ENCODE results near the gene FBP1. TPM values are rescaled to one million over a fixed set of nuclear protein-coding genes. Genes with fewer than 3 reads are reported as not detected.

Gene FBP1
- total and polyA plus RNA-seq, 12 donors: 2.1 to 61.1 (median 33.9) TPM

DNA sequence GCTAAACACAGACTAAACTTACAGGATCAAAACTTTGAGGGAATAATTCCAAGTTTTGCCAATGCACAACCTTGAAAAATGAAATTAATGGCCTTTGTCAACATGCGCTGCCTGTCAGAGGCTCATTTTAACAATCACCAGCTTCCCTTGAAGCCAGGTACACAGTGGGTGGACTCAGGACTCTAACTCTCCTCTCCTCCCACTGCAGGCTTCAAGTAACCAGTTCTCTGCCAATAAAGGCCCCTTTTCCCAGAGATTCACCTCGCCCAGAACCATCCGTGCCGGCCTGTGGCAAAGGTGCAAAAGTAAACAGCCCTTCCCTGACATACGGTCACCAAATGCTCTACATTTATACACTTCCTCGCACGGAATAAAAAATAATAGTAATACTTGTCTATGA lies 27.2 kb downstream of the FBP1 start:
- peaks cover 0 to 7% of the 10 kb centered on the region in 2 donors for H3K4me1 ChIP-seq (replicated peaks in 1 of 2)
- H3K9me3 ChIP-seq (replicated peaks in 1 of 3): no peaks in the 10 kb centered on the region
- no peaks in the 10 kb centered on the region for H3K27me3 ChIP-seq
- peak in 1 of 7 donors; percentile 7 for DNase-seq
- WGBS, 4 donors: 37 to 50% (median 47%) methylated on average over 7 of the region's 7 CpGs
- no peak overlapping the region for H3K27ac ChIP-seq
- H3K4me3 ChIP-seq: no peak overlapping the region
- TF ChIP-seq CTCF (IDR thresholded peaks at IDR 0.05): no peak
- TF ChIP-seq POLR2A (IDR thresholded peaks at IDR 0.05): no peak
- H3K36me3 ChIP-seq (replicated peaks in 1 of 2): no peaks in the 10 kb centered on the region
- intact Hi-C loops (cut with DNase I): no loop called here

- Histone ChIP-seq H3K36me3 (replicated peaks in 1 of 2) (no peaks in the 10 kb centered on the region), H3K9me3 (replicated peaks in 1 of 3) (no peaks in the 10 kb centered on the region), H3K4me3 (no peak overlapping the region), H3K27me3 (no peaks in the 10 kb centered on the region), H3K27ac (no peak overlapping the region), H3K4me1 (replicated peaks in 1 of 2) (peaks cover 0 to 7% of the 10 kb centered on the region in 2 donors)
- no peak for DNase-seq
- WGBS, 4 donors: 59 to 79% (median 68%) methylated on average over 3 of the region's 3 CpGs
- intact Hi-C loops (cut with DNase I): no loop called here
- no peak for TF ChIP-seq POLR2A (IDR thresholded peaks at IDR 0.05)
These were observed 27.7 kb downstream of the FBP1 start for GRCh38 chr9:94611638-94612068.

GRCh38 chr9:94610181-94610606 lies 29.1 kb downstream of the FBP1 start:
- Histone ChIP-seq H3K36me3 (replicated peaks in 1 of 2) (no peaks in the 10 kb centered on the region), H3K9me3 (replicated peaks in 1 of 3) (no peaks in the 10 kb centered on the region), H3K4me1 (replicated peaks in 1 of 2) (peaks cover 0 to 7% of the 10 kb centered on the region in 2 donors), H3K27me3 (no peaks in the 10 kb centered on the region), H3K27ac (no peak overlapping the region), H3K4me3 (no peak overlapping the region)
- 72 to 80% (median 78%) methylated on average over 6 of the region's 6 CpGs for WGBS, 4 donors
- TF ChIP-seq CTCF (IDR thresholded peaks at IDR 0.05) (no peak), POLR2A (IDR thresholded peaks at IDR 0.05) (no peak)
- DNase-seq: no peak
- intact Hi-C loops (cut with DNase I): no loop called here

GRCh38 chr9:94607423-94607691 lies 32.0 kb downstream of the FBP1 start:
- TF ChIP-seq POLR2A (IDR thresholded peaks at IDR 0.05) (no peak), CTCF (IDR thresholded peaks at IDR 0.05) (no peak)
- Histone ChIP-seq H3K4me3 (no peak overlapping the region), H3K27me3 (no peaks in the 10 kb centered on the region), H3K9me3 (replicated peaks in 1 of 3) (no peaks in the 10 kb centered on the region), H3K36me3 (replicated peaks in 1 of 2) (no peaks in the 10 kb centered on the region), H3K4me1 (replicated peaks in 1 of 2) (peaks cover 4 to 7% of the 10 kb centered on the region in 2 donors), H3K27ac (no peak overlapping the region)
- WGBS, 4 donors: 96 to 98% (median 97%) methylated on average over 8 of the region's 8 CpGs
- DNase-seq: no peak
- intact Hi-C loops (cut with DNase I): no loop called here

- Histone ChIP-seq H3K27me3 (no peaks in the 10 kb centered on the region), H3K9me3 (replicated peaks in 1 of 3) (no peaks in the 10 kb centered on the region), H3K27ac (no peak overlapping the region), H3K4me3 (no peak overlapping the region), H3K4me1 (replicated peaks in 1 of 2) (peaks cover 3 to 4% of the 10 kb centered on the region in 2 donors), H3K36me3 (replicated peaks in 1 of 2) (no peaks in the 10 kb centered on the region)
- no peak for TF ChIP-seq POLR2A (IDR thresholded peaks at IDR 0.05)
- TF ChIP-seq CTCF (IDR thresholded peaks at IDR 0.05): no peak
- no peak for DNase-seq
- intact Hi-C loops (cut with DNase I): no loop called here
- WGBS, 4 donors: 89 to 96% (median 92%) methylated on average over 24 of the region's 24 CpGs
These were observed 32.5 kb downstream of the FBP1 start for GRCh38 chr9:94606646-94607422.
